ENCODE measurements around the gene POLN.
"Not testable (repeated sequence)": the region's sequence is repeated elsewhere in the genome, so short reads cannot be mapped to it uniquely, and the experiment has no call there.

Gene POLN

DNA sequence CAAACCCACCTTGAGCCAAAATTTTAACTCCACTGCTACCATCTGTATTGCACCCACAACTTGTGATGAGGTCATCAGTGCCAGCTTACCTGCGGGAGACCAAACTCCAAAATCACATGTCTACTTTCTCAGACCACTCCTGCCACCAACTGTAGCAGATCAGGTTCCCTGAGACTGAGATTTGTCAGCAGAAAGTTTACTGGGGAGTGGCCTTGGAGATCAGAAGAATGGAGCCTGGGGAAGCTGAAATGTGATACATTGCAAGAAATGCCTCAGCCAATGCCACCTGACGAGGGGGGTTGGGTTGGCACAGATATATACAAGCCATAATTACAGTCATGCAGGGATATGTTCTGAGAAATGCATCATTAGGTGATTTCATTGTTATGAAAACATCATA, 19.1 kb downstream of the POLN start:
- FAIRE-seq (no peak), DNase-seq (ENCODE audit: insufficient read length, low spot score) (no peak)

GRCh38 chr4:2221378-2221777, 20.5 kb downstream of the POLN start:
- DNase-seq (ENCODE audit: insufficient read length, low spot score); FAIRE-seq: not testable (repeated sequence)

DNA sequence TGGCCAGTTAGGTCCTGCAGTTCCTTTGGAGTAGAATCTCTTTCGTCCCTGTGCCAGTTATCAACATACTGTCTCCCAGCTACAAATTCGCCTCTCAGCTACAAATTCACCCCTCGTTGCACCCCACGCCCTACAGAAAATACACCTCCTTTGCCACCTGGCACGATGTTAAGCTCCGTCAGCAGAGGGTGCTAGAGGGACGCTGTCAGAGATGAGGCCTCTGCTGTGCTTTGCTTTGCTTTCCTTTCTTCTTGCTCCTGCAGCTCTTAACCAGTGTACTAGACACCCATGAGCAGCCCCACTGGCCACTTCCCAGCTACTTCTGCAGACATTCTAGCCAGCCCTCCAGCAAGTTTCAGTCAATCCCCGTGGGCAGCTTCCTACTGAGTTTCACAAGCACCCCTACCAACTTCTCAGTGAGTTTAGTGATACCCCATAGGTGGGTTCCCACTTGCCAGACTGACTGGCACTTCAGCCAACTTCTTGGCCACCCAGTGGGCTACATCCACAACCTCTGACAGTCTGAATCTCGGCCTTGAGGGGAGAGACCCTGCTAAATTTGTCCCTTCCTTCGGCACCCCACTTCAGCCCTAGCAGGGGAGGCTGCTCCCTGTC, 21.8 kb downstream of the POLN start:
- FAIRE-seq (peak; percentile 85), DNase-seq (ENCODE audit: insufficient read length, low spot score) (peak; percentile 31)

DNA sequence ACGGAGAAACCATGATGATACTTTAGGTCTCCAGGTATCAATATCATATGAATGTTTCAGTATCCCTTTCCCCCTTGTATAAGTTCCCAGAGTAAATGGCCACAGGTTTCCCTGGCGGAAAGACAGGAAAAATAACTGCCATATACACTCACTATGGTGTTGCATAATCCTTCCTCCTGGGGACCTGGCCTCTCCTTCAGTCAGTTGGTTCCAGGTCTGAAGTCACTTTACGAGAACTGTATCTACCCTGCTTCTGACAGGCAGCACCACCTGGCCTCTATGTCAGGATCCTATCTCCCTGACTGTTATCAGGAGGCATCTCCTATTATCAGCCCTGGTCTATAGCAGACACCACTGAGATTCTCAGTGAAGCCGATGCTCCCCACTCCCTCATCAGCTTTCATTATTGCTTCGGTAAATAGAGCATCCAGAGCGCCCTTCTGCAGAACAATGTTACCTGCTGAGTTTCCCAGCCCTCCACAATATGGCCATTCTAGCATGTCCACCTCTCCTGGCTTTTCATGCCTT, 22.6 kb downstream of the POLN start:
- FAIRE-seq = no peak
- no peak for DNase-seq (ENCODE audit: insufficient read length, low spot score)

- DNase-seq (ENCODE audit: insufficient read length, low spot score) (no peak), FAIRE-seq (no peak)
Measured at GRCh38 chr4:2218436-2218835, 23.5 kb downstream of the POLN start.

- FAIRE-seq = no peak
- DNase-seq (ENCODE audit: insufficient read length, low spot score) = no peak
Measured at GRCh38 chr4:2217726-2218125, 24.2 kb downstream of the POLN start.

DNA sequence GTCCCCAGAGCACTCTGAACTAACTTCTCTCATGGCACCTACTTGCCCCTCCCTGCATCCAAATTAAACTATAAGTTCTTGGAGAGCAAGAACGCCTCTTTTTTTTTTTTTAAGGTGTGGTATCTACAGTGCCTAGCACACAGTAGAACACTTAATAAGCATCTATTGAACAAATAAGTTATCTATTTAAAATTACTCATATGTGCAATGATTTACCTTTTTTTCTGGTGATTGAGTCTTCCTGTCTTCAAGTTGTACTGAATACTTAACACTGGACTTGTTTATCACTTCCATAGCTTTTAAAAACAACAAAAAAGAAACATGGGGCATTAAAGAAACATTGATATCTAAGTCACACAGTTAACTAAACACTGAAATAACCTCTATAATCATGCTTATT, 29.1 kb downstream of the POLN start:
- FAIRE-seq (no peak), DNase-seq (ENCODE audit: insufficient read length, low spot score) (no peak)

DNA sequence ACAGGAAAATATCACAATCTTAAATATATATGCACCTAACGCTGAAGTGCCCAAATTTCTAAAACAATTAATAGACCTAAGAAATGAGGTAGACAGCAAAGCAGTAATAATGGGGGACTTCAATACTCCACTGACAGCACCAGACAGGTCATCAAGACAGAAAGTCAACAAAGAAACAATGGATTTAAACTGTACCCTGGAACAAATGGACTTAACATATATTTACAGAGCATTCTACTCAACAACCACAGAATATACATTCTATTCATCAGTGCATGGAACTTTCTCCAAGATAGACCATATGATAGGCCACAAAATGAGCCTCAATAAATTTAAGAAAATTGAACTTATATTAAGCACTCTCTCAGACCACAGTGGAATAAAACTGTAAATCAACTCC, 39.1 kb downstream of the POLN start:
- FAIRE-seq; DNase-seq (ENCODE audit: insufficient read length, low spot score): not testable (repeated sequence)

- DNase-seq (ENCODE audit: insufficient read length, low spot score) (no peak), FAIRE-seq (no peak)
Measured at GRCh38 chr4:2194496-2194895, 47.4 kb downstream of the POLN start.

- FAIRE-seq (no peak), DNase-seq (ENCODE audit: insufficient read length, low spot score) (no peak)
Measured at GRCh38 chr4:2193326-2193725, 48.6 kb downstream of the POLN start.

DNA sequence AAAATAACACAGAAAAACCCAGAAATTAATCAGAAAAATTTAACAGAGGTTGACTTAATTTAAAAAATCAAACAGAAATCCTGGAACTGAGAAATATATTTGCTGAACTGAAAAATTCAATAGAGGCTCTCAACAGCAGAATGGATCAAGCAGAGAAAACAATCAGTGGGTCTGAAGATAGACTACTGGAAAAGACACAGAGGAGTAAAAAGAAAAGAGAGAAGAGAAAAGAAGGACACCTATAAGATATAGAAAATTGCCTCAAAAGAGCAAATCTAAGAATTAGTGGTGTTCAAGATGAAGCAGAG, 55.1 kb downstream of the POLN start:
- no peak for FAIRE-seq
- no peak for DNase-seq (ENCODE audit: insufficient read length, low spot score)

GRCh38 chr4:2186133-2186864, 55.6 kb downstream of the POLN start:
- DNase-seq (ENCODE audit: insufficient read length, low spot score) = no peak
- FAIRE-seq = no peak

GRCh38 chr4:2183394-2183793, 58.5 kb downstream of the POLN start:
- FAIRE-seq (no peak), DNase-seq (ENCODE audit: insufficient read length, low spot score) (no peak)

DNA sequence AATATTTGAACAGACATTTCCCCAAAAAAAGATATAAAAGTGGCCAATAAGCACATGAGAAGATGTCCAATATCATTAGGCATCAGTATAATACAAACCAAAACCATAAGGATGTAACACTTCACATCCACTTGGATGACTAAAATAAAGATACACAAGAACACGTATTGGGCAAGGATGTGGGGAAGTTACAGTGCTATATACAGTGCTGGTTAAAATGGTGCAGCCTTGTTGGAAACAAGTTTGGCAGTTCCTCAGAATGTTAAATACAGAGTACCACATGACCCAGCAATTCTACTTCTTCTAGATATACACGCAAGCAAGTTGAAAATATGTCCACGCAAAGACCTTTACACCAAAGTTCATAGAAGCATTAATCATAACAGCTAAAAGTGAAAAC, 58.9 kb downstream of the POLN start:
- FAIRE-seq (no peak), DNase-seq (ENCODE audit: insufficient read length, low spot score) (no peak)

DNA sequence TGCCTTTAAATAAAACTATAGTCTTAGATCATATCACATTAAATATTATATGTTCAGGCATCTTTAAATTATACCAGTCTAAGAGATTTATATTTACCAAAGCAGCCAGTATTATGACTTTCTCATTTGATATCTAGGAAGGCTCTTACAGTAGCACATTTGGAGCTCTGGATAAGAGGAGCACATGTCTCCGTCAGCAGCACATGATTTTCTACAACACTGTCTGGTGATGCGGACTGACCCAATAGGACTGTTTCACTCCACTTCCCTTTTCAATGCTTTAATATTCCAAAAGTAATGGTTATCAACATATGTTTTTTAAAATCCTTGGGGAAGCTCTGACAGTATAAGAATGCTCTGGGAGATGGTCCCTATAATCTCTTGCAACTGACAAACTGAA, 61.5 kb downstream of the POLN start:
- FAIRE-seq (no peak), DNase-seq (ENCODE audit: insufficient read length, low spot score) (no peak)

- DNase-seq (ENCODE audit: insufficient read length, low spot score) = no peak
- no peak for FAIRE-seq
Measured at GRCh38 chr4:2179717-2180116, 62.2 kb downstream of the POLN start.

GRCh38 chr4:2178986-2179385, 62.9 kb downstream of the POLN start:
- FAIRE-seq = no peak
- DNase-seq (ENCODE audit: insufficient read length, low spot score) = no peak

DNA sequence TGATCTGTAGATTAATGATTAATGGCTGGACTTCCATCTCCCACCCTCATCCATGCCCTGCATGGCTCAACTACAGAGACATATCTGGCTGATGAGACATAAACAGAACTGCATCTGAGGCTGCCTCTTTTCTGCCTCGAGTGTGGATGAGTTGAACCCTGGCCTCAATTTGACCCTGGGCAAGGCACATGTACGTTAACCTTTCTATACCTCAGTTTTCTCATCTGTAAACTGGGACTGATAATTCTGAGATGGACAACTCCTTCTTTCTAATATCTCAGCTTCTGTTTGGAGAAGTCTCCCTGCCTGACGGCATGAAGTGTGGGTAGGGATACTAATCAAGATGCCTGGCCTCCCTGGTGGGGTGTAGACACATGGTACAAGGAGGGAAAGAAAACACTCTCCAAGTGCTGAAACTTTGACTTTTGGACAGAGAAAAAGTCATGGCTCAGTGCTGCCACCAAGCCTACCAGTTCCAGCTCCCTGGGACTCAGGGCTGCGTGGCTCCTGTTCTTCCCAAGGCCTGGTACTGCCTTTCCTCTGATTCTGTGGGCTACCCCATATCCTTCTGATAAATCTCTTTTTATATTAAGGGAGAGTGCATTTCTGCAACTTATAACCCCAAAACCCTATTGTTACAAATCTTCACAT, 64.4 kb downstream of the POLN start:
- no peak for FAIRE-seq
- DNase-seq (ENCODE audit: insufficient read length, low spot score) = no peak

- DNase-seq (ENCODE audit: insufficient read length, low spot score) = no peak
- no peak for FAIRE-seq
Measured at GRCh38 chr4:2175990-2176698, 65.8 kb downstream of the POLN start.

DNA sequence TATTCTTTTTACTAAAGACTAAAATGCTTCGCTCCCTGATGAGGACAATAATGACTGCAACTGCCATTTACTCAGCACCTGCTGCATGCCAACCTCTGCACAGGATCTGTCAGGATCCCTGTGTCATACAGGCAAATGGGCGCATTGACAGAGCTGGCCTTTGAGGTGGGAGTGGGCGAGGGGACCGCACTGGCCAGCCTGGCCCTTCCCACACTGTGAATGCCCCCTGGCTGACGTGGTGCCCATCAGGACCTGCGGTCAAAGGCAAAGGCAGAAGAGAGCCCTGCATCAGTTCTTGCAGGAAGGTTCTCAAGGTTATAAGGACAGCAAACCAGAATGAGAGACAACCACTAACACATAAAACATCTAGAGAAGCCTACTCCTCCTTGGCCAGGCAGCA, 67.9 kb downstream of the POLN start:
- DNase-seq (ENCODE audit: insufficient read length, low spot score) = no peak
- no peak for FAIRE-seq

DNA sequence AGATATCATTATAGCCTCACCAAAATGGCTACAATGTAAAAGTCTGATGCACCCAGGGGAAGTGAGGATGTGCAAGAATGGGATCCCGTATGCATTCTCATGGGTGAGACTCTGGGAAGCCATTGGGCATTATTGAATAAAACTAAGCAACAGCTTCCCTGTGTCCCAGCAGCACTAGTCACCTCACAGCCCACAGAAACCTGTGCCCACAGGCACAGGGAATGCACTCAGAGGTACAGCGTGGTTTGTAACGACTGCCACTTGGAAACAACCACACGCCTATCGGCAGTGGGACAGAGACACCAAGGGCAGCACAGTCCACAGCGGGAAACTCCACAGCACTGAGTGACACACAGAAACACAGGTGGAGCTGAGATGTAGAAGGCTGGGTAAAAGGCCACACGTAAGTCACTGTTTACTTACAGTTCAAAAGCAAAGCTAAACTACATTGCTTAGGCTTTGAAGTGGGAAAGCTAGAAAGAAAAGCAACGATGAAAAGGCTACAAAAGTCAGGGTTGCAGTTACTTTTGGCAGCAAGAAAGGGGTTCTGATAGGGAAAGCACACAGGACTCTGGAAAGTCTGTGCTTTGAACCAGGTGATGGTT, 69.2 kb downstream of the POLN start:
- DNase-seq (ENCODE audit: insufficient read length, low spot score) = no peak

More for the DNA sequence above, 69.2 kb downstream of the POLN start:
- FAIRE-seq = no peak
